OCI-LY3 (cell line): ENCODE data around the gene MAML1.
"Not testable (repeated sequence)": the region's sequence is repeated elsewhere in the genome, so short reads cannot be mapped to it uniquely, and the experiment has no call there.

Experiments
- CTCF ChIP-seq: fragments of 200-600, 300-600 bp; sonication (generic); IDR thresholded peaks from 2 replicates; pipeline ENCODE4 v1.5.1; 2014; ENCODE audit warnings: antibody characterized with exemption, low read length, low read depth
- EZH2phosphoT487 ChIP-seq: fragments of 200-600 bp; shearing (Covaris generic); IDR thresholded peaks from 2 replicates; pipeline ENCODE4 v1.6.1; 2018; ENCODE audit warnings: antibody characterized with exemption, mixed run types, low read depth

GRCh38 chr5:179789278-179789677 is 56.7 kb downstream of the MAML1 start:
- TF ChIP-seq CTCF, EZH2phosphoT487: not testable (repeated sequence)
